H7 (cell line): ENCODE results near the gene CIPC. TPM values are rescaled to one million over a fixed set of nuclear protein-coding genes. Genes with fewer than 3 reads are reported as not detected.

Source experiments
- DNase-seq: peaks from one replicate; pipeline ENCODE4 v3.0.0; 2012
- H3K27me3 ChIP-seq: 2 replicates; pipeline ENCODE4 v1.6.0; 2011; ENCODE audit warnings: mild to moderate bottlenecking, low read length; ENCODE audit not compliant: control insufficient read depth, insufficient read depth
- H3K36me3 ChIP-seq: replicated peaks from 2 replicates; pipeline ENCODE4 v1.5.1; 2011; ENCODE audit warnings: low read length; ENCODE audit not compliant: control insufficient read depth, insufficient read depth
- H3K4me3 ChIP-seq: 2 replicates; pipeline ENCODE4 v1.5.1; 2011; ENCODE audit warnings: low read depth, mild to moderate bottlenecking, control low read depth, low read length, moderate library complexity; ENCODE audit not compliant: insufficient read depth
- total RNA-seq: library from RNA; depleted of rRNA; stranded (reverse); fragments of >200 nt; shearing (Covaris generic); gene quantifications from 2 replicates; pipeline ENCODE4 v1.2.3, GENCODE V29; 2014; rRNA removed

CIPC gene, protein sequence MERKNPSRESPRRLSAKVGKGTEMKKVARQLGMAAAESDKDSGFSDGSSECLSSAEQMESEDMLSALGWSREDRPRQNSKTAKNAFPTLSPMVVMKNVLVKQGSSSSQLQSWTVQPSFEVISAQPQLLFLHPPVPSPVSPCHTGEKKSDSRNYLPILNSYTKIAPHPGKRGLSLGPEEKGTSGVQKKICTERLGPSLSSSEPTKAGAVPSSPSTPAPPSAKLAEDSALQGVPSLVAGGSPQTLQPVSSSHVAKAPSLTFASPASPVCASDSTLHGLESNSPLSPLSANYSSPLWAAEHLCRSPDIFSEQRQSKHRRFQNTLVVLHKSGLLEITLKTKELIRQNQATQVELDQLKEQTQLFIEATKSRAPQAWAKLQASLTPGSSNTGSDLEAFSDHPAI
- 18.7 and 22.3 TPM in 2 replicates for total RNA-seq

DNA sequence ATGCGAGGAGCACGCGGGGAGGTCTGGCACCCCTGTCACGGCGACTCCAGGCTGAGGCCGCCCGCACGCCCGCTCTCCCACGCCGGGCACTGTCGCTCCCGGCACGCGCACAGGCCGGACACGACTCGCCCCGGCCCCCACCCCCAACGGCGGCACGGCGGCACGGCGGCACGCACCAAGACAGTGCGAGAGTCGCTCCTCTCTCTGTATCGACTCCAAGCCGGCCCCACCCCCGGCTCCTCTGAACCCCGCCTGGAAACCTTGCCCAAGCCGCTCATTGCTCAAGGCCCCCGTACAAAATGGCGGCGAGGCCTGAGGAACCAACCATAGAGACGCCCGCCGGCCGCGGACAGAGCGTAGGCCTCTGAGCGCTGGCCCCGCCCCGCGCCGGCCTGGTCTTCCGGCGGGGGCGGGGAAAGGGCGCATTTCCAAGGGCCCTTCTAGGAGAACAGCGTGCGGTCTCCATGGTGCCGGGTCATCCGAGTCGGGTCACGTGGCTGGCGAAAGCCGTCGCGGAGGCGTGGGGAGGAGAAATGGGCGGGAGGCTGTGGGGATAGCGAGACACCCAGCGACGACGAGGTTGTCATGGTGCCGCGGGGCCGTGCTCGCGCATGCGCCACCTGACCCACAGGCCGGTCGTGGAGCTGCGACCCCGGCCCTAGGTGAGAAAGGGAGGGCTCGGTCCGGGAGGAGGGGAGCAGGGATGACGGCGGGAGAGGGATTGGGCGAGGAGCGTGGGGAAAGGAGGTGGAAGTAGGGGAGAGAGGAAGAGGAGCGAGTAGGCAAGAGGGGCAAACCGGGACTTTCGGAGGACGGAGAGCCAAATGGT lies at the start of gene CIPC:
CIPC (plus strand) TSS at position 559 of the 829 bp plus-strand sequence. CDS start 7,451 bp downstream, outside the sequence.
- Histone ChIP-seq H3K27me3 (no peaks in the 10 kb centered on the region), H3K4me3 (peak within 1 kb of the TSS; percentile 89), H3K36me3 (no peaks in the 10 kb centered on the region)
- peak; percentile 95 for DNase-seq

DNA sequence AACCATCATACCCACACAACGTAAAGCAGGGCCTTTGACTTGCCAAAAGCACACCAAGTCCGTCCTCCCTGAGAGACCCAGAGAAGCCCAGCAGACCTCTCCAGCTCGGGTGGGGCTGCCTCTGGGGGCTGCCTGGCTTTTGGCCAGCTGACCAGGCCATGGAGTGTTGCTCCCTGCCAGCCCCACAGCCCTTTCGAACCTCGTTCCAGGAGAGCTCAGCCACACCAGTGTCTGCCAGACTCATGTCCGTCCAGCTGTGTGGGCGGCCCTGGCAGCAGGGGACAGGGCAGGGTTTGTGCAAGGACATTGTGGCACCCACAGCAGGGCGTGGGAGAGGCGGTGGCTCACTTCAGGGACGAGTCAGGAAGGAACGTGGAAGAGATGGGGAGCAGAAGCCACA lies 46.9 kb upstream of the CIPC start:
- Histone ChIP-seq H3K27me3 (no peaks in the 10 kb centered on the region), H3K4me3 (no peak overlapping the region), H3K36me3 (no peaks in the 10 kb centered on the region)
- no peak for DNase-seq

DNA sequence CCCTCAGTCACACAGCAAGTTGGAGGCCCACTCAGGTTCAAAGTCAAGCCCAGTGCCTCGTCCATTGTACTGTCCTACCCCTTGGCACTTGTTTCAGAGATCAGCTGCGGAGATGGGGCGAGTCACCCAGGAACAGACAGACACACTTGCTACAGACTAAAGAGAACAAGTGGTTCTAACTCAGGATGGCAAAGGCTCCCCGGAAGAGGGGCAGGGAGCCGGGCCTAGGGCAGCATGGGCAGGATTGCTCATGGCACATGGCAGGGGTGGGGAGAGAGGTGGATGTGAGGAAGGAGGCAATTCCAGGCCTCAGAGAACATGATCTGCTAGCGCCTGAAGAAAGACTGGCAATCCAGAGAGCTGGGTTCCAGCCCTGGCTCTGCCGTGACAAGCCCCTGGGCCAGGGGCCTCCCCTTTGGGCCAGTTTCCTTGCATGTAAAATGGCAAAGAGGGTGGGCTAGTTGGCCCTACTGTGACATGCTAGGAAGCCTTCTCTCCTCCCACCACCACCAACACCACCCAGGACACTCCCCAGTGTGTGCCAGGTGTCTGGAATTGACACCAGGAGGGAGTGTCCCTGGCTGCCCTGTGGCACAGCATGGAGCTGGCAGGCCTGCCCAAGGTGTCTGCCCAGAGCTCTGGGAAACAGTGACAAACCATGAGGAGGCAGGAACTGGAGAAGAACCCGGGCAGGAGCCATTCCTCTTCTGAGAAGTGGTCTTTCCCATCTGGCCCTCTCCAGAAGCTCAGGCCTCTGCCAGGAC lies 45.6 kb upstream of the CIPC start:
- peak; percentile 47 for DNase-seq
- no peaks in the 10 kb centered on the region for H3K36me3 ChIP-seq
- no peaks in the 10 kb centered on the region for H3K27me3 ChIP-seq
- H3K4me3 ChIP-seq = no peak overlapping the region

DNA sequence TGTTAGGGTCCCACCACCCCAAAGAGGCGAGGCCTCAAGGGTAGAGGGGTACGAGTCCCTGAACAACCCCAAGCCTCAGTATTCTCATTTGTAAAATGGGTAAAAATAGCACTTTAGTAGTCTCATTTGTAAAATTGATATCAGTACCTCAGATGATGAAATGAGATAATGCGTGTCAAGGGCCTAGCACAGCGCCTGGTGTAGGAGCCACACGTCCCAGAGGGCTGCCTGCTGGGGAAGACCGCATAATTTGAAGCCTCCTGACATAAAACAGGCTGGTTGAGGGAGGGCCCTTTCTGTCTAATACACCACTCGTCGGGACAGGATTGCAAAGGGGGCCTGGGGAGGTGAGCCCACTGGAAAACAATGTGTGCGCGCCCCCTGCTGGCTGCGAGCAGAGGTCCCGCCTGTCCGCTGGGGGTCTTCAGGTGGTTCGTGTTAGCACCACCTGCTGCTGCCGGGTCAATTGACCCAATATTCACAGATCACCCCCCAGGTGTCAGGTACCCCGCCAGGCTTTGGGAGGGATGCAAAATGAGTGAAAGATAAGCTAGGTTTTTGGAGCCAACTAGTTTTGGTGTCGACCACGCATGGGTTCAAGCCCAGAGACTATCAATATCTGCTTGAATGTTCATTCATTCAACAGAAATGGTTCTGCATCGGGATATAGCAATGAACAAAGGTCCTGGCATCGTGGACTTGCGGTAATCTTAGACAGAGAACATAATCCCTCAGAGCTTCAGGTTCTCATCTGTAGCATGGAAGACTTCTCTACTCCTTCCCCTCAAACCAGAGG lies 44.8 kb upstream of the CIPC start:
- DNase-seq = peak; percentile 97
- no peaks in the 10 kb centered on the region for H3K27me3 ChIP-seq

DNA sequence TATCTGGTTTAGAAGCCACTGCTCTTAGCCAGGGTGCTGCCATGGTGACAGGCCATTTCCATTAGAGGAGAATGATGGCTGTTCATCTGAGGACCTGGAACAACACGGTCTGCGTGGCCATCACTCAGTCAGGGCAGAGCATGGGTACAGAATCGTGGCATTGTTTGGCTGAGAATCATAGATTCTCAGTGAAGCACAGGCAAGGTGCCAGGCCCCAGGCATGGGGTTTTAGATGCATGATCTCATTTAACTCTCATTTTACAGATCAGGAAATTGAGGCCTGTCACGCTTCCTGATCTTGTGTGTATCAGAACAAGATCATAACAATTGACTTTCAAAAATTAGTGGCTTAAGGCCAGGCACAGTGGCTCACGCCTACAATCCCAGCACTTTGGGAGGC lies 42.8 kb upstream of the CIPC start:
- no peak for DNase-seq
- Histone ChIP-seq H3K27me3 (no peaks in the 10 kb centered on the region), H3K36me3 (no peaks in the 10 kb centered on the region), H3K4me3 (no peak overlapping the region)

More for the DNA sequence above, 44.8 kb upstream of the CIPC start:
- no peaks in the 10 kb centered on the region for H3K36me3 ChIP-seq
- H3K4me3 ChIP-seq = no peak overlapping the region

DNA sequence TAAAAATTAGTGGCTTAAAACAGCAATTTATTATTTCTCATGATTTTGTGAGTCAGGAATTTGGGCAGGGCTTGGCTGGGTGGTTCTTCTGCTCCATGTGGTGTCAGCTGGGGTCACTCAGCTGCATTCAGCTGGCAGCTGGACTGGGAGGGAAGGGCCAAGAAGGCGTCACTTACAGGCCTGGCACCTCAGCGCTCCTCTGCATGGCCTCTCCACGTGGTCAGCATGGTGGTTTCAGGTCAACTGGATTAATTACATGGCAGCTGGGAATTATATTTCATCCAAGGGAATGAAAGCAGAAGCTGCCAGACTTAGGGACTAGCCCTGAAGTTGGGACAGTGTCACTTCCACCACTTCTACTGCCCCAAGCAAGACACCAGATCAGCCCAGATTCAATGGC lies 42.1 kb upstream of the CIPC start:
- no peak for DNase-seq
- Histone ChIP-seq H3K36me3 (no peaks in the 10 kb centered on the region), H3K27me3 (no peaks in the 10 kb centered on the region), H3K4me3 (no peak overlapping the region)

DNA sequence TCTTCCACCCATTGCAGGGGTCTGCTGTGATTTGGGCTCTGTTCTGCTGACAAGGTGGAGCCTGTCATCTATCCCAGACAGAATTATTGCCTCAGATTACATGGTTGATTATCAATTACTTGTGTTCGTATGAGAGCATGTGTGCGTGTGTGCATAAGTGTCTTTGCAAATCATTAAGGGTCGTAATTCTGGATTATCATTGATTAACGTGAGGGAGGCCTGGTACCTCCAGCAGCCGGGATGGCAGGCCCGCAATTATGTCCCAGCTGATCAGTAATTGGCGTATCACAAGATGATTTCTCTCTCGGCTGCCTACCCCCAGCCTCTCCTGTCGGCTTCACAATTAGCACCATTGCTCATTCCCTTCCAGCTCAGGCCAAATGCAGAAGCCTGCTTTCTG lies 39.9 kb upstream of the CIPC start:
- no peaks in the 10 kb centered on the region for H3K36me3 ChIP-seq
- H3K4me3 ChIP-seq = no peak overlapping the region
- no peak for DNase-seq
- H3K27me3 ChIP-seq = no peaks in the 10 kb centered on the region

DNA sequence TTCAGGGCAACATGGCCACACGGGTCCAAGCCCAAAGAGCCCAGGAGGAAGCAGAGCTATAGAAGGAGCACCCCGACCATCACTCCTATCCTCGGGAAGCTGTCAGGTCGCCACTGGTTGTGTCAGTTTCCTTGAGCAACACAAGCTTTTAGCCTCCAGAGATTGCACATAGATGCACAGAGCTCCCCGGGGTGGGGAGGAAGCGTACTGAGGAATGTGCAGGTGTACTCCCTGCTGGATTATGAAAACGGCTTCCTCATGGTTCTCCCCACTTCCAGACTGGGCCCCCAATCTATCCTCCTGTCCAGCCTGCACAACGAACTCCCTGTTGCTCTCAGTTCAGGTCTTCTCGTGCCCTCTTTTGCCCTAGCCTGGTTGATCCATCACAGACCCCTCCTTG lies 39.3 kb upstream of the CIPC start:
- Histone ChIP-seq H3K36me3 (no peaks in the 10 kb centered on the region), H3K27me3 (no peaks in the 10 kb centered on the region), H3K4me3 (no peak overlapping the region)
- no peak for DNase-seq

DNA sequence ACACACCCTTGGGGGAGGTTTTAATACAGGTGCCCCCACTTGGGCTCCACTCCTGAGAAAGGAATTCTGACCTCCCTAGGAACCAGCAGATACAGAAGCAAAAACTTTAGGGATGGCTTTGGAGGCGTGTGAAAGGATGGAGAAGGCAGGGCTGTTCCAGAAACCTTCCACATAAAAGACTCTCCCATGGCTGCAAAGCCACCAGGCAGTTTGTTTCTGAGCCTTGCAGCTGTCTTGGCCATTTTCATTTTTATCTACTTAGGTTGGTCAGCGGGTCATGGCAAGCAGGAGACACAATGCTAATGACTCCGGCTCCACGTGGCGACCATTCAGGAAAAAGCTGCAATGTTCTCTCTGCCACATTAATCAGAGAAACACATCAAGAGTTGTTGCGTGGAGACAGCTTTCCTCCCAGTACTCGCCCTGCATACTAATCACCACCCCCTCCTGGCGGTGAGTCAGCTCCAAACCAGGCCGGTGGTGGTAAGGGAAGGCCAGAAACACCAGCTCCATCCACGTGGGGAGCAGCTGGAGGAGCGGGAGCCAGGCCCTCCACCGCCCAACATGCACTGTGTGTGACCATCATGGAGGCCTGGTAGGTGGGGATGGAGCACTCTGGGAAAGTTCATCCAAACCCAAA lies 38.7 kb upstream of the CIPC start:
- Histone ChIP-seq H3K4me3 (no peak overlapping the region), H3K36me3 (no peaks in the 10 kb centered on the region), H3K27me3 (no peaks in the 10 kb centered on the region)
- DNase-seq = peak; percentile 86

DNA sequence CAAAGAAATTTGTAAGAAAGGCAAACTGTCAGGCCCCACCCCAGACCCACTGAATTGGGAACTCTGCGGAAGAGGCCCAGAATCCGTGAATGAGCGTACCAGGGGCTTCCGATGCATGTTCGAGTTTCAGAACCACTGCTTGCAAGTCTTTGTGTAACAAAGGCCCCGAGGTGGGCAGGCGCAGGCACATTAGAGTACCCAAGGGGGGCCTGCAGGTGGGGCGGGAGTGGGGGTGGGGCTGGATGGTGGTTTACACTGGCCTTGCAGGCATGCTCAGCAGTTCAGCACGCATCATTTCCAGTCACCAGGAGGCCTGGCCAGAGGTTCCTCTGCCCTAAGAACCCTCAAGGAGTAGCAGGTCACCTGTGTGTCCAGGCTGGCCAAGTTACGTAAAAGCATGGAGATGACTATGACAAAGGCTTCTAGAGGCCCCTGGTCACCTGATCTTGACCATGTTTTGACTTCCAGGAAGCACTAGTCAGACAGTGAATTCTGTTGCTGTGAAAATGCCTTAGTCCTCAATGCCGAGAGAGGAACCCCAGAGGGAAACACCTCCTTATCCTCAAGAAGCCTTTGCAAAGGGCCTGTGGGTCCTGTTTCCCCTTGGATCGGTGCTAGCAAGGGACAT lies 36.3 kb upstream of the CIPC start:
- Histone ChIP-seq H3K27me3 (no peaks in the 10 kb centered on the region), H3K4me3 (no peak overlapping the region), H3K36me3 (no peaks in the 10 kb centered on the region)
- peak; percentile 68 for DNase-seq

DNA sequence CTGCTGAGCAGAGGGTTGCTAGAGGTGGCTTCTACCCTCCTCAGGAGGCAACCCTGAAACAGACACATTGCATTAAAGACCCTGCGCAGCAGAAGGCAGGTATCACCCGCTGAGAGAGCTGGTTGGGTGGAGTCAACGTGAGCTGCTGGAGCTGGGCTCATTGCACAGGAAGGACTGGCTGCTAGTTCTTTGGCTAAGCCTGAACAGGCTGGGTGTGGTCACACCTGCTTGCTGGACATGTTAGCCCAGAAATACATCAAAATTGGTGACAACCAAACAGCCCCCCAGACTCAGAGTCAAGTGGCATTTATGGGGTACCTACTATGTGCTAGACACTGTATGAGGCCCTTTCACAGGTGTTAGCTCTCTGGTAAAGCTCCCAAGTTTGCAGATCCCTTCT lies 35.8 kb upstream of the CIPC start:
- no peak for DNase-seq
- no peak overlapping the region for H3K4me3 ChIP-seq
- H3K36me3 ChIP-seq = no peaks in the 10 kb centered on the region
- no peaks in the 10 kb centered on the region for H3K27me3 ChIP-seq

DNA sequence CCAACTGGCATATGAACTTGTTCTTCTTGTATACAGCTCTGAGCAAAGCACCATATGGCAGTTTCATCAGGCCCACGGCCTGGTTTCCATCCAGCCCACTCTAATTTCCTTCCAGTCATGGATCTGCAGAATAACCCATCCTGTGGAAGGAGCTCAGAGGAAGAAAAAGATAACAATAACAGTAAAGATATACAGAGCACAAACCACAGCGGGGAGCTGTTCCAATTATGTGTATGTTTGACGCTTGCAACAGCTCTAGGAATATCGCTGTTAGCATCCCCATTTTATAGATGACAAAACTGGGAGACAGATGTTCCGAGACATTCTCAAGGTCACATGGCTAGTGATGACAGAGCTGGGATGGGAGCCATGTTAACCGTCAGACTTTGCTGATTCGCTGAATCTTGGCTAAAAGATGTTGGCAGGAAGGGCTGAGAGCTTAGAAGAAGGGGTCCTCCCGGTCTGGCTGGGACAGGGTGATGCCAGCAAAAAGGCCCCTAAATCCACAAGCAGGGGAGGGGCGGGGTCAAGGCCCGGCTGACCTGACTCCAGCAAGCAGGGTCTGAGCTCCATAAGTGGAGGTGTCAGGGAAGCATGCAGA lies 34.4 kb upstream of the CIPC start:
- Histone ChIP-seq H3K27me3 (no peaks in the 10 kb centered on the region), H3K36me3 (no peaks in the 10 kb centered on the region), H3K4me3 (no peak overlapping the region)
- DNase-seq = no peak
